Left ventricle myocardium inferior (tissue), 1 donor: ENCODE data around the gene PPP2R3B. TPM values are rescaled to one million over a fixed set of nuclear protein-coding genes. Genes with fewer than 3 reads are reported as not detected.
A peak's percentile ranks its signal among the peaks of the same experiment; 100 is the strongest.
"Not testable (repeated sequence)": the region's sequence is repeated elsewhere in the genome, so short reads cannot be mapped to it uniquely, and the experiment has no call there.

ENCODE experiments used
- DNase-seq: peaks from one replicate; pipeline ENCODE4 v3.0.0-alpha.2; 2020
- H3K27ac ChIP-seq: fragments of 200-600 bp; replicated peaks from 2 replicates; pipeline ENCODE4 v1.8.0; 2021
- H3K27me3 ChIP-seq: fragments of 200-600 bp; 2 replicates; pipeline ENCODE4 v1.8.0; 2021; ENCODE audit warnings: low read depth
- H3K36me3 ChIP-seq: fragments of 200-600 bp; 2 replicates; pipeline ENCODE4 v1.8.0; 2021
- H3K4me1 ChIP-seq: fragments of 200-600 bp; 2 replicates; pipeline ENCODE4 v1.8.0; 2021
- H3K4me3 ChIP-seq: fragments of 200-600 bp; 2 replicates; pipeline ENCODE4 v1.8.0; 2021; ENCODE audit warnings: mild to moderate bottlenecking, moderate library complexity
- H3K9me3 ChIP-seq: fragments of 200-600 bp; replicated peaks from 2 replicates; pipeline ENCODE4 v1.8.0; 2021
- intact Hi-C: fragments of 100-400 bp; cut with micrococcal nuclease; formaldehyde crosslinking; loops from one replicate; pipeline ENCODE4 v1.11.0; 2022
- total RNA-seq: library from RNA; stranded (reverse); fragmentation: NEBNext Ultra II Directional; extraction: Animal tissue kit (Norgen Biotek cat#: 25700); gene quantifications from one replicate; pipeline ENCODE4 v1.2.1, GENCODE V29; 2021
- TF ChIP-seq, protein P1 (sequence below): fragments of 200-600 bp; IDR thresholded peaks from 2 replicates; pipeline ENCODE4 v1.8.0; 2021; ENCODE audit warnings: antibody characterized with exemption, mild to moderate bottlenecking, borderline replicate concordance
- donor health status: DM: no; HTN: yes; CAD: no; lungs with severe emphysema.

Gene PPP2R3B
- total RNA-seq, 1 donor from 2014 or later = 170 TPM

DNA sequence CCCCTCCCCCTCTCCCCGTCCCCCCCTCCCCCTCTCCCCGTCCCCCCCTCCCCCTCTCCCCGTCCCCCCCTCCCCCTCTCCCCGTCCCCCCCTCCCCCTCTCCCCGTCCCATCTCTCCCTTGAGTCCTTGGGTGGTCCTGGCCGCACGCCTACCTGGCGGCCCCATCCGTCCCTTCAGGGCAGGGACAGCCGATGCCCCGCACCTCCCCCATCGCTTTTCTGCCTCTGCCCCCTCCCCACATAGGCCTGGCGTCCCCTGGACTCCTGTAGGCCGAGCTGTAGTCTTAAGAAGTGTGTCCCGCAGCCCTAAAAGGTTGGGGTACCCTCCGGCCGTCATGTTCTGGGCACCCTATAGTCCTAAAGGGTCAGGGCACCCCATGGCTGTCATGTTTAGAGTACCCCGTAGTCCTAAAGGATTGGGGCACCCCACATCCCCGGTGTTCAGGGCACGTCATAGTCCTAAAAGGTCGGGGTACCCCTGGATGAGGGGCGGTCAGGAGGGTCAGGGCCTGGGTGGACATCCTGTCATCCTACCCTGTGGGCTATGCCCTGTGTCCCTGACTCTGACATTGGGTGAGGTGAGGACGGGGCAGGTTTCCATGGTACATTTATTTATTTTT, 57.3 kb downstream of the PPP2R3B start:
- Histone ChIP-seq H3K27me3 (peaks cover 31% of the 10 kb centered on the region), H3K36me3 (peaks cover 15% of the 10 kb centered on the region), H3K27ac (no peak overlapping the region), H3K4me3 (no peak overlapping the region), H3K9me3 (no peaks in the 10 kb centered on the region), H3K4me1 (peaks cover 16% of the 10 kb centered on the region)
- intact Hi-C loops = no loop called here
- TF ChIP-seq, protein P1, sequence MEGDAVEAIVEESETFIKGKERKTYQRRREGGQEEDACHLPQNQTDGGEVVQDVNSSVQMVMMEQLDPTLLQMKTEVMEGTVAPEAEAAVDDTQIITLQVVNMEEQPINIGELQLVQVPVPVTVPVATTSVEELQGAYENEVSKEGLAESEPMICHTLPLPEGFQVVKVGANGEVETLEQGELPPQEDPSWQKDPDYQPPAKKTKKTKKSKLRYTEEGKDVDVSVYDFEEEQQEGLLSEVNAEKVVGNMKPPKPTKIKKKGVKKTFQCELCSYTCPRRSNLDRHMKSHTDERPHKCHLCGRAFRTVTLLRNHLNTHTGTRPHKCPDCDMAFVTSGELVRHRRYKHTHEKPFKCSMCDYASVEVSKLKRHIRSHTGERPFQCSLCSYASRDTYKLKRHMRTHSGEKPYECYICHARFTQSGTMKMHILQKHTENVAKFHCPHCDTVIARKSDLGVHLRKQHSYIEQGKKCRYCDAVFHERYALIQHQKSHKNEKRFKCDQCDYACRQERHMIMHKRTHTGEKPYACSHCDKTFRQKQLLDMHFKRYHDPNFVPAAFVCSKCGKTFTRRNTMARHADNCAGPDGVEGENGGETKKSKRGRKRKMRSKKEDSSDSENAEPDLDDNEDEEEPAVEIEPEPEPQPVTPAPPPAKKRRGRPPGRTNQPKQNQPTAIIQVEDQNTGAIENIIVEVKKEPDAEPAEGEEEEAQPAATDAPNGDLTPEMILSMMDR = no peak
- peak; percentile 10 for DNase-seq

GRCh38 chrX:327660-328126, 59.0 kb downstream of the PPP2R3B start:
- DNase-seq = peak; percentile 12
- Histone ChIP-seq H3K27ac (no peak overlapping the region), H3K36me3 (no peaks in the 10 kb centered on the region), H3K4me3 (no peak overlapping the region), H3K4me1 (peaks cover 16% of the 10 kb centered on the region), H3K9me3 (no peaks in the 10 kb centered on the region), H3K27me3 (peaks cover 36% of the 10 kb centered on the region)
- intact Hi-C loops = no loop called here
- TF ChIP-seq, protein P1 = no peak

- H3K4me3 ChIP-seq, H3K9me3 ChIP-seq, DNase-seq, H3K27ac ChIP-seq, H3K36me3 ChIP-seq, intact Hi-C loops: not testable (repeated sequence)
- peaks cover 17% of the 10 kb centered on the region for H3K27me3 ChIP-seq
- H3K4me1 ChIP-seq = peaks cover 13% of the 10 kb centered on the region
Observed at GRCh38 chrX:324664-325063, 62.0 kb downstream of the PPP2R3B start.

GRCh38 chrX:323721-324628, 62.7 kb downstream of the PPP2R3B start:
- DNase-seq = peak; percentile 25
- peaks cover 20% of the 10 kb centered on the region for H3K4me1 ChIP-seq
- H3K36me3 ChIP-seq = no peaks in the 10 kb centered on the region
- no peak overlapping the region for H3K27ac ChIP-seq
- peaks cover 17% of the 10 kb centered on the region for H3K27me3 ChIP-seq
- H3K9me3 ChIP-seq = no peaks in the 10 kb centered on the region
- TF ChIP-seq, protein P1 = no peak
- H3K4me3 ChIP-seq = no peak overlapping the region
- intact Hi-C loops = no loop called here

- intact Hi-C loops = no loop called here
- peak; percentile 28 for DNase-seq
- Histone ChIP-seq H3K27me3 (peaks cover 12% of the 10 kb centered on the region), H3K4me1 (peaks cover 27% of the 10 kb centered on the region), H3K27ac (no peak overlapping the region), H3K4me3 (peak overlapping the region; percentile 84), H3K36me3 (peaks cover 12% of the 10 kb centered on the region), H3K9me3 (no peaks in the 10 kb centered on the region)
- TF ChIP-seq, protein P1 = no peak
Observed at GRCh38 chrX:320126-320783, 66.5 kb downstream of the PPP2R3B start.
